ENCODE results near the gene TSC22D4.
A peak's percentile ranks its signal among the peaks of the same experiment; 100 is the strongest.
"Not testable (repeated sequence)": the region's sequence is repeated elsewhere in the genome, so short reads cannot be mapped to it uniquely, and the experiment has no call there.

Gene TSC22D4

GRCh38 chr7:100472121-100472851 lies 6.7 kb downstream of the TSC22D4 start:
- no peak for DNase-seq

- no peak for DNase-seq
These were observed 8.0 kb downstream of the TSC22D4 start for GRCh38 chr7:100471021-100471420.

GRCh38 chr7:100469227-100470044 lies 9.6 kb downstream of the TSC22D4 start:
- DNase-seq = peak; percentile 71

- DNase-seq = no peak
These were observed 11.2 kb downstream of the TSC22D4 start for GRCh38 chr7:100467638-100468373.

GRCh38 chr7:100466653-100467605 lies 12.1 kb downstream of the TSC22D4 start:
- no peak for DNase-seq

- DNase-seq = peak; percentile 21
These were observed 13.2 kb downstream of the TSC22D4 start for GRCh38 chr7:100465702-100466311.

- DNase-seq = no peak
These were observed 13.7 kb downstream of the TSC22D4 start for GRCh38 chr7:100465299-100465698.

GRCh38 chr7:100464791-100465190 lies 14.2 kb downstream of the TSC22D4 start:
- no peak for DNase-seq

- no peak for DNase-seq
These were observed 14.8 kb downstream of the TSC22D4 start, which contains the start of gene SPACDR for GRCh38 chr7:100464210-100464660. SPACDR (minus strand) TSS chr7:100464260; CDS start chr7:100464025, 235 bp downstream.

GRCh38 chr7:100457033-100457432 lies 22.0 kb downstream of the TSC22D4 start:
- DNase-seq = no peak

- DNase-seq = no peak
These were observed 22.5 kb downstream of the TSC22D4 start for GRCh38 chr7:100456562-100456961.

- no peak for DNase-seq
These were observed 23.8 kb downstream of the TSC22D4 start for GRCh38 chr7:100455206-100455605.

- DNase-seq = not testable (repeated sequence)
These were observed 25.2 kb downstream of the TSC22D4 start for GRCh38 chr7:100453854-100454253.

- no peak for DNase-seq
These were observed 26.5 kb downstream of the TSC22D4 start for GRCh38 chr7:100452513-100452912.

- DNase-seq = no peak
These were observed 29.7 kb downstream of the TSC22D4 start for GRCh38 chr7:100449190-100449795.

- DNase-seq = not testable (repeated sequence)
These were observed 31.7 kb downstream of the TSC22D4 start for GRCh38 chr7:100447363-100447762.

GRCh38 chr7:100446040-100446439 lies 33.0 kb downstream of the TSC22D4 start:
- DNase-seq = no peak

GRCh38 chr7:100444311-100445278 lies 34.4 kb downstream of the TSC22D4 start:
- DNase-seq = no peak

GRCh38 chr7:100443096-100443840 lies 35.7 kb downstream of the TSC22D4 start:
- DNase-seq = no peak
